HG03103 (cell line): Measurements from ENCODE around the gene LAMTOR4.
"Not testable (repeated sequence)": the region's sequence is repeated elsewhere in the genome, so short reads cannot be mapped to it uniquely, and the experiment has no call there.

ENCODE experiments used
- ATAC-seq: cut with Tn5 transposase; IDR thresholded peaks from one replicate; pipeline ENCODE4 v1.9.1; 2021; ENCODE audit warnings: low read depth; ENCODE audit not compliant: unreplicated experiment

The LAMTOR4 gene

DNA sequence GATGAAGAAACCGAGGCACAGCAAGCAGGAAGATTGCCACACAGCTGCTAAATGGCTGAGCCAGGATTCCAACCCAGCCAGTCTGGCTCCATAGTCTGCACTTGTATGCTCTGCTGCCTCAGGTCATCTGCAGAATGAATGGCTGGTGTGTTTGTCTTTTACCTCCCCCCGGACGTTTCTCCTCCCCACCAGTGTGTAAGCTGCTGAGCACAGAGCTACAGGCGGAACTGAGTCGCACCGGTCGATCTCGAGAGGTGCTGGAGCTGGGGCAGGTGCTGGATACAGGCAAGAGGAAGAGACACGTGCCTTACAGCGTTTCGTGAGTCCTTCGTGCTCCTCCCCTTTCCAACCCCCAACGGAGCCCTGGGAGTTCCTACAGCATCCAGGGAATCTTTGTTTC is 26.7 kb upstream of the LAMTOR4 start:
- no peak for ATAC-seq

DNA sequence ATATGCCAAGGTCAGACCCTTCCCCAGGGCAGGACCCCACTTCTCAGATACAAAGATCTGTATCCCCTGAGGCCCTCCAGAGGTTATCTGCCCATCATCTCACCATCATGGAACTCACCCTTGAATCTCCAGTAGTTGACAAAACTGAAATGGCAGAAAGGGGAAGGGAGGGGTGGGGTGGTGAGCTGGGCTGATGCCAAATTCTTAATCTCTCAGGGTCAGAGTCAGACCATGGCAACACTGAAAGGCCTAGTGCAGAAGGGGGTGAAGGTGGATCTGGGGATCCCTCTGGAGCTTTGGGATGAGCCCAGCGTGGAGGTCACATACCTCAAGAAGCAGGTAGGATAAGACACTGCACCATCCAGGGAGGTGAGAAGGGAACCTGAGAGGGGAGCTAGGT is 26.1 kb upstream of the LAMTOR4 start:
- ATAC-seq = no peak

DNA sequence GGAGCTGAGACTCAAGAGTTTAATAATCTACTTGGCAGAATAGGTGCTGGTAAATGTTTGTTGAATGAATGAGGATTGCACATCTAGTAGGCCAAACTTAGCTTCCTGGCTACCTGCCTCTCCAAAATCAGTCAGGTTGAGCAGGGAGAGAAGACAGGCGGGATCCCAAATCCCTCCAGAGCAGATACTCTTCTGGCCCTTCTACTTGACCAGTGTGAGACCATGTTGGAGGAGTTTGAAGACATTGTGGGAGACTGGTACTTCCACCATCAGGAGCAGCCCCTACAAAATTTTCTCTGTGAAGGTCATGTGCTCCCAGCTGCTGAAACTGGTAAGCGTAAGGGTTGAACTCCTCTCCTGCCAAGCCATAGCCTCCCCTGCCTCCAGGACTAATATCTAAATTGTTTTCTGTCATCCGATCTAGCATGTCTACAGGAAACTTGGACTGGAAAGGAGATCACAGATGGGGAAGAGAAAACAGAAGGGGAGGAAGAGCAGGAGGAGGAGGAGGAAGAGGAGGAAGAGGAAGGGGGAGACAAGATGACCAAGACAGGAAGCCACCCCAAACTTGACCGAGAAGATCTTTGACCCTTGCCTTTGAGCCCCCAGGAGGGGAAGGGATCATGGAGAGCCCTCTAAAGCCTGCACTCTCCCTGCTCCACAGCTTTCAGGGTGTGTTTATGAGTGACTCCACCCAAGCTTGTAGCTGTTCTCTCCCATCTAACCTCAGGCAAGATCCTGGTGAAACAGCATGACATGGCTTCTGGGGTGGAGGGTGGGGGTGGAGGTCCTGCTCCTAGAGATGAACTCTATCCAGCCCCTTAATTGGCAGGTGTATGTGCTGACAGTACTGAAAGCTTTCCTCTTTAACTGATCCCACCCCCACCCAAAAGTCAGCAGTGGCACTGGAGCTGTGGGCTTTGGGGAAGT is 24.2 kb upstream of the LAMTOR4 start:
- no peak for ATAC-seq

DNA sequence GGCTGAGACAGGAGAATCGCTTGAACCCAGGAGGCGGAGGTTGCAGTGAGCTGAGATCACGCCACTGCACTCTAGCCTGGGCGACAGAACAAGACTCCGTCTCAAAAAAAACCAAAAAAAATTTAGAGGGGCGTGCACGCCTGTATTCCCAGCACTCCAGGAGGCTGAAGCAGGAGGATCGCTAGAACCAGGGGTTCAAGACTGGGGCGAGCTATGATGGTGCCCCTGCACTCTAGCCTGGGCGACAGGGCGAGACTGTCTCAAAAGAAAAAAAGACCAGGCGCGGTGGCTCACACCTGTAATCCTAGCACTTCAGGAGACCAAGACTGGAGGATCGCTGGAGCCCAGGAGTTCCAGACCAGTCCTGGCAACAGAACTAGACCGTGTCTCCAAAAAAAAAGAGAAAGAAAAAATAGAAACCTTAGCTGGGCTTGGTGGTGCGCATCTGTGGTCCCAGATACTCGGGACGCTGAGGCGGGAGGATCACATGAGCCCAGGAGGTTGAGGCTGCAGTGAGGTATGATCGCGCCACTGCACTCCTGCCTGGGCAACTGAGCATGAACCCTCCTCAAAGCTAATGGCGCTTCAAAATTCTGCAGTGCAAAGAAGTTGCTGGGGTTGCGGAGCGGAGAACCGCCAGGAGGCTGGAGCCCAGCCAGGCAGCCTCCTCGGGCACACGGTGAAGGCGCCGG is 22.3 kb upstream of the LAMTOR4 start:
- peak; percentile 21 for ATAC-seq

DNA sequence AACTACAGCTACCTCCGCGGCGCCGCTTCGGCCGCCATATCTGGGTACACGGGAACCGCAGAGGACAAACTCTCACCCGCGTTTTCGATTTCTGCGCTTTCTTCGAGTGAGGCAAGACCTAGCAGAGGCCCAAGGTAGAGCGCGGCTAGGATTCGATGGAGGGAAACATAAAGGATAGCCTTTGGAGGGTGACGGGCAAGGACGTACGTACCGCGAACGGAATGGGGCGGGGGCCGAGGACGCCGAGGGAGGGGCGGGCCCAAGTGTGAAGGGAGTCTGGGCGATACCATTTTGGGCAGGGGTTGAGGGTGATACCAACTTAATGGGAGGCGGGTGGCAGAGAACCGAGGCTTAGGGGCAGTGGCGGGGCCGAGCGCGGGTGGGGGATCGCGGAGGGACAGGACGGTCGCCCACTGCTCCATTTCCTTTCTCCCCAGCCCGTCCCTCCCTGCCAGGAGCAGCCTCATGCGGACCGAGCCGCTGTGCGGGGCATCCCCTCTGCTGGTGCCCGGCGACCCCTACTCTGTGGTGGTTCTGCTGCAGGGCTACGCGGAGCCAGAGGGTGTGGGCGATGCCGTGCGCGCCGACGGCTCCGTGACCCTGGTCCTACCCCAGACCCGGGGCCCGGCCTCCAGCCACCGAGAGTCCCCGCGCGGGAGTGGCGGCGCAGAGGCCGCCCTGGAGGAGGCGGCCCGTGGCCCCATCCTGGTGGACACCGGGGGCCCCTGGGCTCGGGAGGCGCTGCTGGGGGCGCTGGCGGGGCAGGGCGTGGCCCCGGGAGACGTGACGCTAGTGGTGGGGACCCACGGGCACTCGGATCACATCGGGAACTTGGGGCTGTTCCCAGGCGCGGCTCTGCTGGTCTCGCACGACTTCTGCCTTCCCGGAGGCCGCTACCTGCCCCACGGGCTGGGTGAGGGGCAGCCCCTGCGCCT is 21.5 kb upstream of the LAMTOR4 start, which contains the start of gene MBLAC1:
MBLAC1 (plus strand) TSS at position 37 of the 935 bp plus-strand sequence; CDS start at position 466, 429 bp downstream.
- ATAC-seq = peak; percentile 61

- ATAC-seq = no peak
These were observed 20.7 kb upstream of the LAMTOR4 start for GRCh38 chr7:100127866-100128636.

GRCh38 chr7:100128637-100128963 is 20.1 kb upstream of the LAMTOR4 start:
- no peak for ATAC-seq

- ATAC-seq = not testable (repeated sequence)
These were observed 18.5 kb upstream of the LAMTOR4 start for GRCh38 chr7:100130220-100130607.

DNA sequence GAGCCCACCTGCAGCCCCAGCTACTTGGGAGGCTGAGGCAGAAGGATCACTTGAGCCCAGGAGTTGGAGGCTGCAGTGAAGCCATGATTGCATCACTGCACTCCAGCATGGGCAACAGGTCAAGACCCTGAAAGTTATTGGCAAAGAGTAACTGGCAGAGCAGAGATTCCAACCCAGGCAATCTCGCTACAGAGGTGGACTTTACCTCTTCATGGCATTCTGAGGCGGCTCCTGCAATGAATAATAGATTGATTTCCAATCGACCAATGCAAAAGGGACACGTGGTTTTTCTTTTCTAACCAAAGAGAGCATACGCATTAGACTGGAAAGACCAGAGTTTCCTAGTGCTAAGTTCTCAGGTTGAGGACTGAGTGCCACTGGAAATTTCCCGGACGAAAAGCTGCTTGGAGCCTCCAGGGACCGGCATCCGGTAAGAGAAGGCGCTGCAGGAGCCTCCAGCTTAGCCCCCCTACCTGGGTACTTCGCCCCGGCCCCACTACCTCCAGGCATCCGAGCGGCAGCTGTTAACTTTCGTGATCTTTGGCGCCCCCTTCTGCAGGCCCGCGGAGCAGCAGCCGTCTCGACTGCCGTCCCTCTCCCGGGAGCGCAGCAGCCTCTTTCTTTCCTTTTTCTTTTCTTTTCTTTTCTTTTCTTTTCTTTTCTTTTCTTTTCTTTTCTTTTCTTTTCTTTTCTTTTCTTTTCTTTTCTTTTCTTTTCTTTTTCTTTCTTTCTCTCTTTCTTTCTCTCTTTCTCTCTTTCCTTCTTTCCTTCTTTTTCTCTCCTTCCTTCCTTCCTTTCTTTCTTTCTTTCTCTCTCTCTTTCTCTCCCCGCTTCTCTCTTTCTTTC is 17.9 kb upstream of the LAMTOR4 start:
- no peak for ATAC-seq

- no peak for ATAC-seq
These were observed 16.6 kb upstream of the LAMTOR4 start for GRCh38 chr7:100132126-100132525.

- ATAC-seq = no peak
These were observed 16.0 kb upstream of the LAMTOR4 start for GRCh38 chr7:100132697-100133151.

- ATAC-seq = no peak
These were observed 10.6 kb upstream of the LAMTOR4 start for GRCh38 chr7:100137851-100138760.

DNA sequence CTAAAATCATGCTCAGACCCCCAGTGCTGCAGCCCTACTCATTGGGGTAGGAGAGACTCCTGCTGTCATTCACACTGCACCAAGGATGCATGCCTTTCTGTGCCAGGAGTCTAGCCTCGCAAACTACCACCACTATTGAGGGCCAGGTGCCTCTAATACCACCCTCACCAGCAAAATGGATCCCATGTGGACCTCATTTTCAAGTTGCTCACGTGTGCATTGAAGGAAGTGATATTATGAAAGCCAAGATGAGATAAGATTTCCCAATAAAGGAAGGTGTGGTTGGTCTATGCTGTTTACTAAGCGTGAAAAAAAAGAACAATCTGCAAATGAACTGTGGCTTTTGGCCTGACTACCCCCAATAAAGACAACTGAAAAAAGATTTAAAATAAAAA is 7.2 kb upstream of the LAMTOR4 start:
- no peak for ATAC-seq

DNA sequence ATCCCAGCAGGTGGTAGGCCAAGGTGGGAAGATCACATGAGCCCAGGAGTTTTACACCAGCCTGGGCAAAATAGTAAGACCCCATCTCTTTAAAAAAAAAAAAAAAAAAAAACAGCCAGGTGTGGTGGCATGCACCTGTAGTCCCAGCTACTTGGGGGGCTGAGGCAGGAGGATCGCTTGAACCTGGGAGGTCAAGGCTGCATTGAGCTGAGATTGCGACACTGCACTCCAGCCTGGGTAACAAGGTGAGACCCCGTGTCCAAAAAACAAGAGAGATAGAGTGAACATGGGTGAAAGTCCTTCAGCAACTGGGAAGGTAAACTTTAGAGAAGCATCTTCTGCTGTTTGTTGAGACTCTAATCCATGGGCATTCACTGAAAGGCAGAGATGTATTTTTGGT is 6.3 kb upstream of the LAMTOR4 start:
- ATAC-seq = no peak

DNA sequence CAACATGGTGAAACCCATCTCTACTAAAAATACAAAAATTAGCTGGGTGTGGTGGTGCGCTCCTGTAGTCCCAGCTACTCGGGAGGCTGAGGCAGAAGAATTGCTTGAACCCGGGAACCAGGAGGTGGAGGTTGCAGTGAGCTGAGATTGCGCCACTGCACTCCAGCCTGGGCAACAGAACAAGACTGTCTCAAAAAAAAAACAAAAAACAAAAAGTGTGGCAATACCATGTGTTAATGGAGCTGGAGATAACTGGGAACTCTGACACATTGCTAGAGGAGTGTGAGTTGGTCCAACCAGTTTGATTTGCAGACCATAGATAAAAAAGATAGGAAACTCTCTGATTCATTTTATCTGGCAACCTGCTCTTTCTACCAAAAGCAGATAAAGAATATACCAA is 2.4 kb upstream of the LAMTOR4 start:
- ATAC-seq = not testable (repeated sequence)

DNA sequence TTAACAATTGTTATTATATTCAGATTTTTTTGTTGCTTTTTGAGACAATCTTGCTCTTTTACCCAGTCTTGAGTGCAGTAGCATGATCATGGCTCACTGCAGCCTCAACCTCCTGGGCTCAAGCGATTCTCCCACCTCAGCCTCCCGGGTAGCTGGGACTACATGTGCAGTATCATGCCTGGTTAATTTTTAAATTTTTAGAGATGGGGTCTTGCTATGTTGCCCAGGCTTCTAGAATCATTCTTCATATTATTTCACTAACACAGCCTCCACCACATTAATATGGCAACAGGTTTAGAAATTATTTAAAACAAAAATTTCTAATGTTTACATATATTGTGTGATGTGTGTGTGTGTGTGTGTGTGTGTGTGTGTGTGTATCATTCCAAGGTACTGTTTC is 1.4 kb upstream of the LAMTOR4 start:
- no peak for ATAC-seq

DNA sequence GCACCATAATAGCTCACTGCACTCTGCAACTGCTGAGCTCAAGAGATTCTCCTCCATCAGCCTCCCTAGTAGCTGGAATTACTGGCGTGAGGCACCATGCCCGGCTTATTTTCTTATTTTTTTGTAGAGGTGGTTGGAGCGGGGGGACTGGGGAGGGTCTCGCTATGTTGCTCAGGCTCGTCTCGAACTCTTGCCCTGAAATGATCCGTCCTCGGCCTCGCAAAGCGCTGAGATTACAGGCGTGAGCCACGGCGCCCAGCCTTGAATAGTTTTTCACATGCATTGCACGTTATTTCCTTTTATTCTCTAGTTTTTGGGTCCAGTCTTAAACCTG is 526 bp upstream of the LAMTOR4 start:
- ATAC-seq = no peak

GRCh38 chr7:100152404-100152803 is 3.7 kb downstream of the LAMTOR4 start:
- ATAC-seq = no peak
